Spleen (tissue), 11 donors: ENCODE measurements around the gene EXOC4. TPM values are rescaled to one million over a fixed set of nuclear protein-coding genes. Genes with fewer than 3 reads are reported as not detected.

Experiments used
- DNase-seq: peaks from one replicate; pipeline ENCODE4 v3.0.0-alpha.2; 2020
- H3K27ac ChIP-seq, 8 donors: fragments of 200-600 bp; sonication (generic) in 7 of 8; 1 replicate in 4 of 8; 2 replicates in 4 of 8; pipeline versions ENCODE4 v1.5.0 to v1.8.0; 2016 to 2021; ENCODE audit warnings: inconsistent platforms in 4 of 8, mild to moderate bottlenecking in 4 of 8, moderate library complexity in 1 of 8
- H3K27me3 ChIP-seq, 7 donors: fragments of 200-600 bp; sonication (generic) in 6 of 7; replicated peaks in 1 of 7; 1 replicate in 4 of 7; 2 replicates in 3 of 7; pipeline versions ENCODE4 v1.5.0 to v1.8.0; 2016 to 2021; ENCODE audit warnings: inconsistent platforms in 3 of 7, mild to moderate bottlenecking in 1 of 7
- H3K36me3 ChIP-seq, 6 donors: fragments of 200-600 bp; sonication (generic) in 5 of 6; 1 replicate in 4 of 6; 2 replicates in 2 of 6; pipeline versions ENCODE4 v1.5.0 to v1.8.0; 2016 to 2021; ENCODE audit warnings: inconsistent platforms in 2 of 6
- H3K4me1 ChIP-seq, 6 donors: fragments of 200-600 bp; sonication (generic) in 5 of 6; 1 replicate in 3 of 6; 2 replicates in 3 of 6; pipeline versions ENCODE4 v1.5.0 to v1.8.0; 2016 to 2021; ENCODE audit warnings: inconsistent platforms in 3 of 6
- H3K4me3 ChIP-seq, 8 donors: fragments of 200-600 bp; sonication (generic) in 7 of 8; 1 replicate in 4 of 8; 2 replicates in 4 of 8; pipeline versions ENCODE4 v1.5.0 to v1.8.0; 2016 to 2021; ENCODE audit warnings: inconsistent platforms in 4 of 8, mild to moderate bottlenecking in 4 of 8, moderate library complexity in 2 of 8
- H3K9me3 ChIP-seq, 8 donors: fragments of 200-600 bp; sonication (generic) in 7 of 8; 1 replicate in 4 of 8; 2 replicates in 4 of 8; pipeline versions ENCODE4 v1.5.0 to v1.8.0; 2016 to 2021; ENCODE audit warnings: inconsistent platforms in 4 of 8
- CTCF ChIP-seq, 11 experiments: fragments of 200-600 bp in 7 of 11; fragments of 450-650 bp in 4 of 11; sonication (generic) in 4 of 11; IDR thresholded peaks in 8 of 11; conservative IDR thresholded peaks in 3 of 11; 1 replicate in 7 of 11; 2 replicates in 4 of 11; pipeline versions ENCODE4 v1.4.0 to v1.8.0; 2016 to 2021; ENCODE audit warnings: antibody characterized with exemption in 11 of 11, inconsistent platforms in 4 of 11, mild to moderate bottlenecking in 1 of 11
- POLR2A ChIP-seq, 3 donors: fragments of 450-650 bp; IDR thresholded peaks; one replicate each; pipeline ENCODE4 v1.5.1; 2017; ENCODE audit warnings: antibody characterized with exemption in 3 of 3, mild to moderate bottlenecking in 1 of 3
- POLR2AphosphoS5 ChIP-seq, 3 donors: sonication (generic); formaldehyde crosslinking; IDR thresholded peaks; one replicate each; pipeline ENCODE4 v1.5.1; 2017; ENCODE audit warnings: antibody characterized with exemption in 3 of 3
- WGBS, 5 donors: extraction: QIAGEN DNeasy Blood & Tissue Kit in 3 of 5; methylation state at CpG; one replicate each; pipeline versions ENCODE4 v1.1.5 to v1.1.7; 2013 to 2018; 5-methylcytosine and 5-hydroxymethylcytosine counted together
- intact Hi-C: fragments of 100-400 bp; cut with DNase I; formaldehyde crosslinking; loops from one replicate; pipeline ENCODE4 v1.15.0; 2023; ENCODE audit warnings: low total_unique reads
- polyA plus RNA-seq, 3 donors: library from polyadenylated mRNA; stranded (reverse); fragments of 200-250 nt; gene quantifications; one replicate each; pipeline ENCODE4 v1.2.1, GENCODE V29; 2013
- total RNA-seq, 7 donors: library from RNA; depleted of rRNA in 3 of 7; stranded (reverse); fragments of >200 nt in 3 of 7; fragmentation: NEBNext Ultra II Directional in 4 of 7; extraction: Animal tissue kit (Norgen Biotek cat#: 25700) in 4 of 7; gene quantifications; one replicate each; pipeline versions ENCODE4 v1.1.0 to v1.2.1, GENCODE V29; 2016 to 2021
- donor health status: healthy with polysubstance abuse.
- donor health status: DM: no; HTN: no; CAD: no; lungs with moderate emphysema.
- donor health status: DM: no; HTN: no; CAD: no.
- donor health status: Bipolar disorder and iron deficiency.
- donor health status: healthy.
- donor health status: DM: no; HTN: no; CAD: no.
- donor health status: DM: yes; HTN: yes; CAD: no.

The EXOC4 gene
- total and polyA plus RNA-seq, 10 donors: 14.1 to 138 (median 102) TPM

- WGBS, 5 donors: 76 to 88% (median 81%) methylated on average over 2 of the region's 2 CpGs
- Histone ChIP-seq H3K27ac (no peak overlapping the region), H3K27me3 (no peaks in the 10 kb centered on the region), H3K9me3 (peaks cover 0 to 6% (median 0%) of the 10 kb centered on the region in 8 donors), H3K4me3 (no peak overlapping the region), H3K4me1 (peaks cover 0 to 6% (median 0%) of the 10 kb centered on the region in 6 donors), H3K36me3 (peaks cover 0 to 10% (median 0%) of the 10 kb centered on the region in 6 donors)
- TF ChIP-seq POLR2AphosphoS5 (IDR thresholded peaks at IDR 0.05) (no peak), CTCF (IDR thresholded peaks at IDR 0.05 in 8 of 11, conservative IDR thresholded peaks at IDR 0.05 in 3 of 11) (no peak), POLR2A (IDR thresholded peaks at IDR 0.05) (no peak)
- intact Hi-C loops: no loop called here
- no peak for DNase-seq
Measured at GRCh38 chr7:134044682-134045081, 791.8 kb downstream of the EXOC4 start.

GRCh38 chr7:134045716-134046115 lies 792.8 kb downstream of the EXOC4 start:
- DNase-seq: no peak
- 68 to 88% (median 83%) methylated on average over 4 of the region's 4 CpGs for WGBS, 5 donors
- TF ChIP-seq POLR2AphosphoS5 (IDR thresholded peaks at IDR 0.05) (no peak), POLR2A (IDR thresholded peaks at IDR 0.05) (no peak), CTCF (IDR thresholded peaks at IDR 0.05 in 8 of 11, conservative IDR thresholded peaks at IDR 0.05 in 3 of 11) (no peak)
- H3K9me3 ChIP-seq: peaks cover 0 to 6% (median 0%) of the 10 kb centered on the region in 8 donors
- intact Hi-C loops: no loop called here
- peaks cover 0 to 6% (median 0%) of the 10 kb centered on the region in 6 donors for H3K4me1 ChIP-seq
- no peaks in the 10 kb centered on the region for H3K27me3 ChIP-seq
- H3K27ac ChIP-seq: no peak overlapping the region
- peaks cover 0 to 10% (median 0%) of the 10 kb centered on the region in 6 donors for H3K36me3 ChIP-seq
- H3K4me3 ChIP-seq: no peak overlapping the region

- DNase-seq: no peak
- 89 to 99% (median 96%) methylated on average over 9 of the region's 9 CpGs for WGBS, 5 donors
- H3K4me1 ChIP-seq: peaks cover 0 to 6% (median 0%) of the 10 kb centered on the region in 6 donors
- intact Hi-C loops: no loop called here
- H3K4me3 ChIP-seq: no peak overlapping the region
- H3K9me3 ChIP-seq: peaks cover 0 to 6% (median 0%) of the 10 kb centered on the region in 8 donors
- TF ChIP-seq POLR2A (IDR thresholded peaks at IDR 0.05): no peak
- no peak for TF ChIP-seq CTCF (IDR thresholded peaks at IDR 0.05 in 8 of 11, conservative IDR thresholded peaks at IDR 0.05 in 3 of 11)
- TF ChIP-seq POLR2AphosphoS5 (IDR thresholded peaks at IDR 0.05): no peak
- H3K27ac ChIP-seq: no peak overlapping the region
- no peaks in the 10 kb centered on the region for H3K27me3 ChIP-seq
- H3K36me3 ChIP-seq: peaks cover 0 to 10% (median 0%) of the 10 kb centered on the region in 6 donors
Measured at GRCh38 chr7:134046594-134047128, 793.8 kb downstream of the EXOC4 start.

- H3K4me1 ChIP-seq: no peaks in the 10 kb centered on the region
- H3K36me3 ChIP-seq: peaks cover 0 to 10% (median 0%) of the 10 kb centered on the region in 6 donors
- DNase-seq: no peak
- no peaks in the 10 kb centered on the region for H3K27me3 ChIP-seq
- TF ChIP-seq POLR2AphosphoS5 (IDR thresholded peaks at IDR 0.05) (no peak), CTCF (IDR thresholded peaks at IDR 0.05 in 8 of 11, conservative IDR thresholded peaks at IDR 0.05 in 3 of 11) (no peak), POLR2A (IDR thresholded peaks at IDR 0.05) (no peak)
- H3K9me3 ChIP-seq: peaks cover 0 to 6% (median 0%) of the 10 kb centered on the region in 8 donors
- WGBS, 5 donors: 92 to 99% (median 96%) methylated on average over 4 of the region's 4 CpGs
- no peak overlapping the region for H3K27ac ChIP-seq
- intact Hi-C loops: no loop called here
- H3K4me3 ChIP-seq: no peak overlapping the region
Measured at GRCh38 chr7:134047675-134048074, 794.8 kb downstream of the EXOC4 start.
